ENCODE data around the gene SCAMP2.

GRCh38 chr15:74835312-74835823 lies 37.8 kb downstream of the SCAMP2 start:
- TF ChIP-seq CTCF (IDR thresholded peaks at IDR 0.05) (peak; percentile 32 to 75 (median 59)), POLR2A (IDR thresholded peaks at IDR 0.05) (no peak)

All from thyroid gland (tissue), 4 donors.